GM18505 (cell line): ENCODE data around the gene SLC39A8.
"Not testable (repeated sequence)": the region's sequence is repeated elsewhere in the genome, so short reads cannot be mapped to it uniquely, and the experiment has no call there.

Source experiments
- ATAC-seq: cut with Tn5 transposase; IDR thresholded peaks from one replicate; pipeline ENCODE4 v1.9.1; 2021; ENCODE audit not compliant: unreplicated experiment
- POLR2A ChIP-seq: IDR thresholded peaks from 4 replicates; pipeline ENCODE4 v1.6.1; 2011; ENCODE audit warnings: borderline replicate concordance; ENCODE audit not compliant: insufficient read depth, insufficient read length; ENCODE audit errors: extremely low read depth

The SLC39A8 gene

GRCh38 chr4:102263024-102263787 lies 82.1 kb downstream of the SLC39A8 start:
- ATAC-seq = peak; percentile 94
- no peak for TF ChIP-seq POLR2A

GRCh38 chr4:102259702-102260101 lies 85.6 kb downstream of the SLC39A8 start:
- TF ChIP-seq POLR2A = no peak

GRCh38 chr4:102259081-102259480 lies 86.2 kb downstream of the SLC39A8 start:
- TF ChIP-seq POLR2A = no peak
- no peak for ATAC-seq

More at GRCh38 chr4:102259702-102260101, 85.6 kb downstream of the SLC39A8 start:
- ATAC-seq = no peak

- TF ChIP-seq POLR2A = no peak
- no peak for ATAC-seq
These were observed 89.0 kb downstream of the SLC39A8 start for GRCh38 chr4:102256321-102256720.

GRCh38 chr4:102253860-102254259 lies 91.4 kb downstream of the SLC39A8 start:
- no peak for ATAC-seq
- no peak for TF ChIP-seq POLR2A

- ATAC-seq = no peak
- TF ChIP-seq POLR2A = no peak
These were observed 93.1 kb downstream of the SLC39A8 start for GRCh38 chr4:102252171-102252570.

GRCh38 chr4:102250341-102250740 lies 94.9 kb downstream of the SLC39A8 start:
- TF ChIP-seq POLR2A = no peak
- ATAC-seq = no peak

- TF ChIP-seq POLR2A = no peak
- no peak for ATAC-seq
These were observed 98.2 kb downstream of the SLC39A8 start for GRCh38 chr4:102247041-102247440.

GRCh38 chr4:102246416-102246815 lies 98.9 kb downstream of the SLC39A8 start:
- TF ChIP-seq POLR2A = no peak
- ATAC-seq = no peak

GRCh38 chr4:102244878-102245535 lies 100.3 kb downstream of the SLC39A8 start:
- ATAC-seq = no peak
- TF ChIP-seq POLR2A = no peak

- not testable (repeated sequence) for ATAC-seq
These were observed 102.0 kb downstream of the SLC39A8 start for GRCh38 chr4:102243296-102243695.

GRCh38 chr4:102234243-102234838 lies 110.9 kb downstream of the SLC39A8 start:
- ATAC-seq = no peak
- no peak for TF ChIP-seq POLR2A

GRCh38 chr4:102230194-102230593 lies 115.1 kb downstream of the SLC39A8 start:
- no peak for ATAC-seq
- no peak for TF ChIP-seq POLR2A

GRCh38 chr4:102227388-102227787 lies 117.9 kb downstream of the SLC39A8 start:
- no peak for TF ChIP-seq POLR2A
- no peak for ATAC-seq
